ENCODE measurements around the gene CLTCL1.

The CLTCL1 gene

GRCh38 chr22:19148417-19149046 lies 143.0 kb downstream of the CLTCL1 start:
- Histone ChIP-seq H3K27me3 (ENCODE audit: insufficient read depth, insufficient read length) (peaks cover 54% of the 10 kb centered on the region), H3K36me3 (ENCODE audit: insufficient read depth, insufficient read length, low read length) (no peaks in the 10 kb centered on the region), H3K9me3 (ENCODE audit: insufficient read depth, low read length) (no peaks in the 10 kb centered on the region), H3K4me3 (ENCODE audit: insufficient read length, low read depth) (no peak overlapping the region), H3K4me1 (ENCODE audit: insufficient read depth, insufficient read length) (peaks cover 4% of the 10 kb centered on the region), H3K9ac (ENCODE audit: insufficient read length, low read depth) (no peak overlapping the region)
- no peak for DNase-seq (ENCODE audit: low read depth, low spot score)
- no peak for TF ChIP-seq YY1 (IDR thresholded peaks at IDR 0.05; ENCODE audit: insufficient read depth, insufficient read length)

GRCh38 chr22:19147195-19147780 lies 144.2 kb downstream of the CLTCL1 start:
- TF ChIP-seq YY1 (IDR thresholded peaks at IDR 0.05; ENCODE audit: insufficient read depth, insufficient read length) (no peak), SUZ12 (IDR thresholded peaks at IDR 0.05; ENCODE audit: extremely low read depth, insufficient read depth, insufficient read length) (no peak), ZNF274 (IDR thresholded peaks at IDR 0.05; ENCODE audit: low read depth, low read length) (no peak)
- no peaks in the 10 kb centered on the region for H3K9me3 ChIP-seq (ENCODE audit: insufficient read depth, low read length)
- no peak for DNase-seq (ENCODE audit: low read depth, low spot score)
- H3K36me3 ChIP-seq (ENCODE audit: insufficient read depth, insufficient read length, low read length), result peaks cover 8% of the 10 kb centered on the region
- no peak overlapping the region for H3K9ac ChIP-seq (ENCODE audit: insufficient read length, low read depth)
- no peak overlapping the region for H3K4me3 ChIP-seq (ENCODE audit: insufficient read length, low read depth)
- peaks cover 45% of the 10 kb centered on the region for H3K27me3 ChIP-seq (ENCODE audit: insufficient read depth, insufficient read length)
- H3K4me1 ChIP-seq (ENCODE audit: insufficient read depth, insufficient read length), result peaks cover 6% of the 10 kb centered on the region

GRCh38 chr22:19146215-19146968 lies 145.1 kb downstream of the CLTCL1 start:
- TF ChIP-seq YY1 (IDR thresholded peaks at IDR 0.05; ENCODE audit: insufficient read depth, insufficient read length) (no peak), SUZ12 (IDR thresholded peaks at IDR 0.05; ENCODE audit: extremely low read depth, insufficient read depth, insufficient read length) (no peak), ZNF274 (IDR thresholded peaks at IDR 0.05; ENCODE audit: low read depth, low read length) (no peak)
- Histone ChIP-seq H3K9me3 (ENCODE audit: insufficient read depth, low read length) (no peaks in the 10 kb centered on the region), H3K27me3 (ENCODE audit: insufficient read depth, insufficient read length) (peaks cover 36% of the 10 kb centered on the region), H3K36me3 (ENCODE audit: insufficient read depth, insufficient read length, low read length) (peaks cover 15% of the 10 kb centered on the region), H3K4me1 (ENCODE audit: insufficient read depth, insufficient read length) (peaks cover 6% of the 10 kb centered on the region), H3K9ac (ENCODE audit: insufficient read length, low read depth) (no peak overlapping the region), H3K4me3 (ENCODE audit: insufficient read length, low read depth) (no peak overlapping the region)
- no peak for DNase-seq (ENCODE audit: low read depth, low spot score)

- Histone ChIP-seq H3K9me3 (ENCODE audit: insufficient read depth, low read length) (no peaks in the 10 kb centered on the region), H3K4me3 (ENCODE audit: insufficient read length, low read depth) (peak overlapping the region; percentile 97), H3K9ac (ENCODE audit: insufficient read length, low read depth) (peak overlapping the region; percentile 97), H3K36me3 (ENCODE audit: insufficient read depth, insufficient read length, low read length) (peaks cover 39% of the 10 kb centered on the region), H3K4me1 (ENCODE audit: insufficient read depth, insufficient read length) (peaks cover 6% of the 10 kb centered on the region), H3K27me3 (ENCODE audit: insufficient read depth, insufficient read length) (peaks cover 15% of the 10 kb centered on the region)
- no peak for DNase-seq (ENCODE audit: low read depth, low spot score)
- TF ChIP-seq SUZ12 (IDR thresholded peaks at IDR 0.05; ENCODE audit: extremely low read depth, insufficient read depth, insufficient read length), result no peak
- TF ChIP-seq YY1 (IDR thresholded peaks at IDR 0.05; ENCODE audit: insufficient read depth, insufficient read length), result no peak
- TF ChIP-seq ZNF274 (IDR thresholded peaks at IDR 0.05; ENCODE audit: low read depth, low read length), result no peak
Measured at GRCh38 chr22:19143967-19144400, 147.5 kb downstream of the CLTCL1 start.

GRCh38 chr22:19143212-19143611 lies 148.3 kb downstream of the CLTCL1 start:
- peaks cover 46% of the 10 kb centered on the region for H3K36me3 ChIP-seq (ENCODE audit: insufficient read depth, insufficient read length, low read length)
- no peak for DNase-seq (ENCODE audit: low read depth, low spot score)
- H3K4me3 ChIP-seq (ENCODE audit: insufficient read length, low read depth), result no peak overlapping the region
- H3K4me1 ChIP-seq (ENCODE audit: insufficient read depth, insufficient read length), result peaks cover 6% of the 10 kb centered on the region
- peaks cover 8% of the 10 kb centered on the region for H3K27me3 ChIP-seq (ENCODE audit: insufficient read depth, insufficient read length)
- no peak overlapping the region for H3K9ac ChIP-seq (ENCODE audit: insufficient read length, low read depth)
- TF ChIP-seq ZNF274 (IDR thresholded peaks at IDR 0.05; ENCODE audit: low read depth, low read length) (no peak), YY1 (IDR thresholded peaks at IDR 0.05; ENCODE audit: insufficient read depth, insufficient read length) (no peak), SUZ12 (IDR thresholded peaks at IDR 0.05; ENCODE audit: extremely low read depth, insufficient read depth, insufficient read length) (no peak)
- H3K9me3 ChIP-seq (ENCODE audit: insufficient read depth, low read length), result no peaks in the 10 kb centered on the region

GRCh38 chr22:19142394-19142793 lies 149.1 kb downstream of the CLTCL1 start:
- no peaks in the 10 kb centered on the region for H3K9me3 ChIP-seq (ENCODE audit: insufficient read depth, low read length)
- no peak overlapping the region for H3K9ac ChIP-seq (ENCODE audit: insufficient read length, low read depth)
- H3K4me3 ChIP-seq (ENCODE audit: insufficient read length, low read depth), result no peak overlapping the region
- TF ChIP-seq YY1 (IDR thresholded peaks at IDR 0.05; ENCODE audit: insufficient read depth, insufficient read length) (no peak), SUZ12 (IDR thresholded peaks at IDR 0.05; ENCODE audit: extremely low read depth, insufficient read depth, insufficient read length) (no peak), ZNF274 (IDR thresholded peaks at IDR 0.05; ENCODE audit: low read depth, low read length) (no peak)
- H3K36me3 ChIP-seq (ENCODE audit: insufficient read depth, insufficient read length, low read length), result peaks cover 54% of the 10 kb centered on the region
- no peaks in the 10 kb centered on the region for H3K27me3 ChIP-seq (ENCODE audit: insufficient read depth, insufficient read length)
- DNase-seq (ENCODE audit: low read depth, low spot score), result no peak
- H3K4me1 ChIP-seq (ENCODE audit: insufficient read depth, insufficient read length), result peaks cover 4% of the 10 kb centered on the region

GRCh38 chr22:19139974-19140373 lies 151.5 kb downstream of the CLTCL1 start:
- Histone ChIP-seq H3K36me3 (ENCODE audit: insufficient read depth, insufficient read length, low read length) (peaks cover 72% of the 10 kb centered on the region), H3K9ac (ENCODE audit: insufficient read length, low read depth) (no peak overlapping the region)
- TF ChIP-seq ZNF274 (IDR thresholded peaks at IDR 0.05; ENCODE audit: low read depth, low read length) (no peak), SUZ12 (IDR thresholded peaks at IDR 0.05; ENCODE audit: extremely low read depth, insufficient read depth, insufficient read length) (no peak), YY1 (IDR thresholded peaks at IDR 0.05; ENCODE audit: insufficient read depth, insufficient read length) (no peak)

More at GRCh38 chr22:19139974-19140373, 151.5 kb downstream of the CLTCL1 start:
- Histone ChIP-seq H3K4me3 (ENCODE audit: insufficient read length, low read depth) (no peak overlapping the region), H3K27me3 (ENCODE audit: insufficient read depth, insufficient read length) (no peaks in the 10 kb centered on the region), H3K4me1 (ENCODE audit: insufficient read depth, insufficient read length) (peaks cover 3% of the 10 kb centered on the region), H3K9me3 (ENCODE audit: insufficient read depth, low read length) (no peaks in the 10 kb centered on the region)
- no peak for DNase-seq (ENCODE audit: low read depth, low spot score)
